Esophagus squamous epithelium (tissue), 4 donors: Measurements from ENCODE around the gene BAIAP2.

Experiments
- POLR2A ChIP-seq, 4 donors: fragments of 450-650 bp; IDR thresholded peaks; one replicate each; pipeline ENCODE4 v1.6.1; 2017; ENCODE audit warnings: antibody characterized with exemption in 4 of 4, mild to moderate bottlenecking in 4 of 4, moderate library complexity in 3 of 4
- TF ChIP-seq, protein P1 (sequence below), 6 experiments: fragments of 450-650 bp in 4 of 6; fragments of 200-600 bp in 2 of 6; sonication (generic) in 2 of 6; IDR thresholded peaks; one replicate each; pipeline ENCODE4 v1.5.1; 2016 to 2019; ENCODE audit warnings: antibody characterized with exemption in 6 of 6, mild to moderate bottlenecking in 4 of 6, moderate library complexity in 4 of 6

GRCh38 chr17:81026266-81027036 lies 8.5 kb upstream of the BAIAP2 start:
- TF ChIP-seq, protein P1, sequence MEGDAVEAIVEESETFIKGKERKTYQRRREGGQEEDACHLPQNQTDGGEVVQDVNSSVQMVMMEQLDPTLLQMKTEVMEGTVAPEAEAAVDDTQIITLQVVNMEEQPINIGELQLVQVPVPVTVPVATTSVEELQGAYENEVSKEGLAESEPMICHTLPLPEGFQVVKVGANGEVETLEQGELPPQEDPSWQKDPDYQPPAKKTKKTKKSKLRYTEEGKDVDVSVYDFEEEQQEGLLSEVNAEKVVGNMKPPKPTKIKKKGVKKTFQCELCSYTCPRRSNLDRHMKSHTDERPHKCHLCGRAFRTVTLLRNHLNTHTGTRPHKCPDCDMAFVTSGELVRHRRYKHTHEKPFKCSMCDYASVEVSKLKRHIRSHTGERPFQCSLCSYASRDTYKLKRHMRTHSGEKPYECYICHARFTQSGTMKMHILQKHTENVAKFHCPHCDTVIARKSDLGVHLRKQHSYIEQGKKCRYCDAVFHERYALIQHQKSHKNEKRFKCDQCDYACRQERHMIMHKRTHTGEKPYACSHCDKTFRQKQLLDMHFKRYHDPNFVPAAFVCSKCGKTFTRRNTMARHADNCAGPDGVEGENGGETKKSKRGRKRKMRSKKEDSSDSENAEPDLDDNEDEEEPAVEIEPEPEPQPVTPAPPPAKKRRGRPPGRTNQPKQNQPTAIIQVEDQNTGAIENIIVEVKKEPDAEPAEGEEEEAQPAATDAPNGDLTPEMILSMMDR (IDR thresholded peaks at IDR 0.05) = no peak
- TF ChIP-seq POLR2A (IDR thresholded peaks at IDR 0.05) = no peak
